ENCODE data around the gene METTL14. TPM values are rescaled to one million over a fixed set of nuclear protein-coding genes. Genes with fewer than 3 reads are reported as not detected.

Gene METTL14
- total RNA-seq, 1 experiment from 2014 or later = 26.3 TPM

- H3K27ac ChIP-seq = no peak overlapping the region
- H3K36me3 ChIP-seq (ENCODE audit: low read depth) = no peaks in the 10 kb centered on the region
- ChIA-PET CTCF (no interaction called here), POLR2A (ENCODE audit: unreplicated experiment) (no interaction called here)
- no peak overlapping the region for H2AFZ ChIP-seq
- TF ChIP-seq, protein P1, sequence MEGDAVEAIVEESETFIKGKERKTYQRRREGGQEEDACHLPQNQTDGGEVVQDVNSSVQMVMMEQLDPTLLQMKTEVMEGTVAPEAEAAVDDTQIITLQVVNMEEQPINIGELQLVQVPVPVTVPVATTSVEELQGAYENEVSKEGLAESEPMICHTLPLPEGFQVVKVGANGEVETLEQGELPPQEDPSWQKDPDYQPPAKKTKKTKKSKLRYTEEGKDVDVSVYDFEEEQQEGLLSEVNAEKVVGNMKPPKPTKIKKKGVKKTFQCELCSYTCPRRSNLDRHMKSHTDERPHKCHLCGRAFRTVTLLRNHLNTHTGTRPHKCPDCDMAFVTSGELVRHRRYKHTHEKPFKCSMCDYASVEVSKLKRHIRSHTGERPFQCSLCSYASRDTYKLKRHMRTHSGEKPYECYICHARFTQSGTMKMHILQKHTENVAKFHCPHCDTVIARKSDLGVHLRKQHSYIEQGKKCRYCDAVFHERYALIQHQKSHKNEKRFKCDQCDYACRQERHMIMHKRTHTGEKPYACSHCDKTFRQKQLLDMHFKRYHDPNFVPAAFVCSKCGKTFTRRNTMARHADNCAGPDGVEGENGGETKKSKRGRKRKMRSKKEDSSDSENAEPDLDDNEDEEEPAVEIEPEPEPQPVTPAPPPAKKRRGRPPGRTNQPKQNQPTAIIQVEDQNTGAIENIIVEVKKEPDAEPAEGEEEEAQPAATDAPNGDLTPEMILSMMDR (conservative IDR thresholded peaks at IDR 0.05) = no peak
- no peak for TF ChIP-seq EZH2 (IDR thresholded peaks at IDR 0.05; ENCODE audit: low read depth)
- BruUV-seq (replicated peaks) = no TSS peak
- DNase-seq = no peak
- no peaks in the 10 kb centered on the region for H3K9me2 ChIP-seq (ENCODE audit: insufficient read depth)
- no peaks in the 10 kb centered on the region for H4K20me1 ChIP-seq (ENCODE audit: insufficient read depth)
- H3K4me2 ChIP-seq = no peak overlapping the region
- no peaks in the 10 kb centered on the region for H3K9me3 ChIP-seq (ENCODE audit: insufficient read depth, low read depth)
- intact Hi-C loops (cut with micrococcal nuclease; ENCODE audit: unreplicated experiment) = no loop called here
- H3K4me3 ChIP-seq = no peak overlapping the region
- no peaks in the 10 kb centered on the region for H3F3A ChIP-seq (ENCODE audit: insufficient read depth, low read depth)
- no peaks in the 10 kb centered on the region for H3K79me2 ChIP-seq (ENCODE audit: low read depth)
- H3K27me3 ChIP-seq (ENCODE audit: insufficient read depth, low read depth) = no peaks in the 10 kb centered on the region
- H3K4me1 ChIP-seq (replicated peaks; ENCODE audit: insufficient read depth) = no peaks in the 10 kb centered on the region
These were observed 68.5 kb downstream of the METTL14 start for GRCh38 chr4:118753685-118754084.

DNA sequence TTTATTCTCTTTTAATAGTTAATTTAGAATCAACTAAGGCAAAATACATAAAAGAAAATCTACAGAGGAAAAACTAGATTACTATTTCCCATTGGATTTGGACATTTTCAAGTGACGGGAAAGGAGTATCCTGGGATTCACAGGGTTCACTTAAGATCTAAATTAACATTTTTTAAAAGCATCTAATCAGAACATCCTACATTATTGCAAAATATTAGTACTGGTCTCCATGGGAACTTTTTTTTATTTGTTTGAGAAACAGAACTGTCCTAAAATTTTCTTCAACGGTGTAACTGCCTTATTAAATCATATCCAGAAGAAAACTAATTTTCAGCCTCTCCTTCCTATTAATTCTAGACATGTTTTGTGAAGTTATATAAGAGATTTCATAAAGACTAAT lies 69.7 kb downstream of the METTL14 start:
- H3K9me2 ChIP-seq (ENCODE audit: insufficient read depth) = no peaks in the 10 kb centered on the region
- H2AFZ ChIP-seq = no peak overlapping the region
- ChIA-PET POLR2A (ENCODE audit: unreplicated experiment) (interaction anchor here (0.7 kb wide), 1 partner anchor 27 kb away, joined by 3 read pairs; no protein-coding TSS in a partner anchor), CTCF (no interaction called here)
- DNase-seq = no peak
- H3K79me2 ChIP-seq (ENCODE audit: low read depth) = no peaks in the 10 kb centered on the region
- H3K4me1 ChIP-seq (replicated peaks; ENCODE audit: insufficient read depth) = no peaks in the 10 kb centered on the region
- intact Hi-C loops (cut with micrococcal nuclease; ENCODE audit: unreplicated experiment) = no loop called here
- no peak overlapping the region for H3K4me3 ChIP-seq
- no peaks in the 10 kb centered on the region for H3K27me3 ChIP-seq (ENCODE audit: insufficient read depth, low read depth)
- TF ChIP-seq, protein P1 (conservative IDR thresholded peaks at IDR 0.05) = no peak
- TF ChIP-seq EZH2 (IDR thresholded peaks at IDR 0.05; ENCODE audit: low read depth) = no peak
- H3K27ac ChIP-seq = no peak overlapping the region
- BruUV-seq (replicated peaks) = no TSS peak
- H3K9me3 ChIP-seq (ENCODE audit: insufficient read depth, low read depth) = no peaks in the 10 kb centered on the region
- H3K4me2 ChIP-seq = no peak overlapping the region
- no peaks in the 10 kb centered on the region for H3F3A ChIP-seq (ENCODE audit: insufficient read depth, low read depth)
- H4K20me1 ChIP-seq (ENCODE audit: insufficient read depth) = no peaks in the 10 kb centered on the region
- H3K36me3 ChIP-seq (ENCODE audit: low read depth) = no peaks in the 10 kb centered on the region

GRCh38 chr4:118755438-118756226 lies 70.4 kb downstream of the METTL14 start:
- POLR2A ChIA-PET (ENCODE audit: unreplicated experiment) = no interaction called here
- TF ChIP-seq, protein P1 (conservative IDR thresholded peaks at IDR 0.05) = no peak
- no peak for TF ChIP-seq EZH2 (IDR thresholded peaks at IDR 0.05; ENCODE audit: low read depth)
- DNase-seq = no peak
- Histone ChIP-seq H3K9me2 (ENCODE audit: insufficient read depth) (no peaks in the 10 kb centered on the region), H3K4me3 (no peak overlapping the region), H3K4me2 (no peak overlapping the region), H3K9me3 (ENCODE audit: insufficient read depth, low read depth) (no peaks in the 10 kb centered on the region), H3K4me1 (replicated peaks; ENCODE audit: insufficient read depth) (no peaks in the 10 kb centered on the region), H3F3A (ENCODE audit: insufficient read depth, low read depth) (no peaks in the 10 kb centered on the region), H3K27me3 (ENCODE audit: insufficient read depth, low read depth) (no peaks in the 10 kb centered on the region), H2AFZ (no peak overlapping the region), H3K79me2 (ENCODE audit: low read depth) (no peaks in the 10 kb centered on the region), H4K20me1 (ENCODE audit: insufficient read depth) (no peaks in the 10 kb centered on the region), H3K27ac (no peak overlapping the region), H3K36me3 (ENCODE audit: low read depth) (no peaks in the 10 kb centered on the region)
- no TSS peak for BruUV-seq (replicated peaks)
- CTCF ChIA-PET = interaction anchor here (0.6 to 0.7 kb wide), 2 partner anchors 16 to 873 kb away, joined by 4 to 8 read pairs; partner anchors contain the start of gene PDE5A
- intact Hi-C loops (cut with micrococcal nuclease; ENCODE audit: unreplicated experiment) = no loop called here
